Endodermal cell (in vitro differentiated cells): ENCODE data around the gene ZBED3. TPM values are rescaled to one million over a fixed set of nuclear protein-coding genes. Genes with fewer than 3 reads are reported as not detected.
"Not testable (repeated sequence)": the region's sequence is repeated elsewhere in the genome, so short reads cannot be mapped to it uniquely, and the experiment has no call there.

Experiments used
- DNase-seq: peaks from one replicate; pipeline ENCODE4 v3.0.0-alpha.2; 2017
- H3K27ac ChIP-seq: 2 replicates; pipeline ENCODE4 v1.5.1; 2013; ENCODE audit warnings: mild to moderate bottlenecking, low read depth, low read length, moderate library complexity
- H3K27me3 ChIP-seq: 2 replicates; pipeline ENCODE4 v1.6.1; 2013; ENCODE audit warnings: mild to moderate bottlenecking, low read length, moderate library complexity; ENCODE audit not compliant: insufficient read depth, control insufficient read depth, poor library complexity, severe bottlenecking
- H3K36me3 ChIP-seq: 2 replicates; pipeline ENCODE4 v1.7.0; 2013; ENCODE audit warnings: mild to moderate bottlenecking, low read length, moderate library complexity; ENCODE audit not compliant: control insufficient read depth, insufficient read depth
- H3K4me1 ChIP-seq: one replicate; pipeline ENCODE4 v1.7.0; 2013; ENCODE audit warnings: low read length; ENCODE audit not compliant: control insufficient read depth, insufficient read depth
- H3K4me3 ChIP-seq: 2 replicates; pipeline ENCODE4 v1.5.1; 2013; ENCODE audit warnings: mild to moderate bottlenecking, low read length, moderate library complexity
- H3K9ac ChIP-seq: 2 replicates; pipeline ENCODE4 v1.6.1; 2013; ENCODE audit warnings: mild to moderate bottlenecking, low read length, moderate library complexity; ENCODE audit not compliant: poor library complexity, severe bottlenecking; ENCODE audit errors: extremely low read depth
- H3K9me3 ChIP-seq: 2 replicates; pipeline ENCODE4 v1.6.1; 2013; ENCODE audit warnings: mild to moderate bottlenecking, low read length, moderate library complexity; ENCODE audit not compliant: control insufficient read depth
- H3K27ac Mint-ChIP-seq: 2 replicates; pipeline ENCODE4 v1.8.0; 2020; ENCODE audit warnings: mixed read lengths
- H3K27me3 Mint-ChIP-seq: 2 replicates; pipeline ENCODE4 v1.8.0; 2021; ENCODE audit warnings: mild to moderate bottlenecking, mixed read lengths; ENCODE audit not compliant: insufficient read depth
- H3K36me3 Mint-ChIP-seq: 2 replicates; pipeline ENCODE4 v1.8.0; 2020; ENCODE audit warnings: low read depth, mixed read lengths
- H3K4me1 Mint-ChIP-seq: 2 replicates; pipeline ENCODE4 v1.8.0; 2020; ENCODE audit warnings: mixed read lengths
- H3K4me3 Mint-ChIP-seq: 2 replicates; pipeline ENCODE4 v1.8.0; 2020; ENCODE audit warnings: mild to moderate bottlenecking, moderate library complexity, mixed read lengths
- H3K9me3 Mint-ChIP-seq: 2 replicates; pipeline ENCODE4 v1.8.0; 2020; ENCODE audit warnings: mild to moderate bottlenecking, mixed read lengths
- CTCF ChIP-seq: fragments of 200-600 bp; sonication (generic); conservative IDR thresholded peaks from 2 replicates; pipeline ENCODE4 v1.5.0; 2021; ENCODE audit warnings: antibody characterized with exemption, mild to moderate bottlenecking
- WGBS, 2 experiments: methylation state at CpG; one replicate each; pipeline versions ENCODE4 v1.1.5 to v1.1.7; 2013; ENCODE audit warnings: missing lambda C conversion rate in 2 of 2, mixed read lengths in 1 of 2; ENCODE audit not compliant: insufficient coverage in 1 of 2, insufficient read length in 1 of 2; 5-methylcytosine and 5-hydroxymethylcytosine counted together
- total RNA-seq, 2 donors: library from RNA; stranded (reverse); fragmentation: NEBNext Ultra II Directional in 1 of 2; extraction: Animal tissue kit (Norgen Biotek cat#: 25700) in 1 of 2; gene quantifications; 2 replicates in 1 of 2; 3 replicates in 1 of 2; pipeline ENCODE4 v1.2.1, GENCODE V29; 2021

ZBED3 gene
- total RNA-seq, 2 donors from 2014 or later = 5.3 to 5.6 TPM

GRCh38 chr5:77120706-77121105, 33.6 kb upstream of the ZBED3 start:
- Mint-ChIP-seq H3K4me1 (no peaks in the 10 kb centered on the region), H3K27me3 (no peaks in the 10 kb centered on the region), H3K9me3 (no peaks in the 10 kb centered on the region), H3K4me3 (no peak overlapping the region), H3K36me3 (peaks cover 11% of the 10 kb centered on the region), H3K27ac (no peak overlapping the region)
- no peak overlapping the region for H3K9ac ChIP-seq
- H3K36me3 ChIP-seq = no peaks in the 10 kb centered on the region
- 88 to 89% methylated on average over 2 of the region's 2 CpGs for WGBS, 2 experiments
- no peak for TF ChIP-seq CTCF
- H3K27ac ChIP-seq = no peak overlapping the region
- H3K9me3 ChIP-seq = no peaks in the 10 kb centered on the region
- no peak for DNase-seq
- H3K4me1 ChIP-seq = no peaks in the 10 kb centered on the region
- no peaks in the 10 kb centered on the region for H3K27me3 ChIP-seq
- no peak overlapping the region for H3K4me3 ChIP-seq

- peaks cover 11% of the 10 kb centered on the region for H3K36me3 Mint-ChIP-seq
These were observed 33.0 kb upstream of the ZBED3 start for GRCh38 chr5:77120086-77120485.

GRCh38 chr5:77117161-77117560, 30.1 kb upstream of the ZBED3 start:
- DNase-seq = no peak
- Histone ChIP-seq H3K27me3 (no peaks in the 10 kb centered on the region), H3K27ac (no peak overlapping the region), H3K36me3 (no peaks in the 10 kb centered on the region), H3K9ac (no peak overlapping the region), H3K4me3 (no peak overlapping the region), H3K4me1 (no peaks in the 10 kb centered on the region), H3K9me3 (no peaks in the 10 kb centered on the region)
- Mint-ChIP-seq H3K4me3 (no peak overlapping the region), H3K27me3 (no peaks in the 10 kb centered on the region), H3K4me1 (no peaks in the 10 kb centered on the region), H3K9me3 (peaks cover 15% of the 10 kb centered on the region), H3K27ac (no peak overlapping the region), H3K36me3 (peaks cover 17% of the 10 kb centered on the region)
- no peak for TF ChIP-seq CTCF
- WGBS, 2 experiments = 92 to 96% methylated on average over 2 of the region's 2 CpGs

More at GRCh38 chr5:77120086-77120485, 33.0 kb upstream of the ZBED3 start:
- Histone ChIP-seq H3K27me3 (no peaks in the 10 kb centered on the region), H3K4me1 (no peaks in the 10 kb centered on the region), H3K9ac (no peak overlapping the region), H3K9me3 (no peaks in the 10 kb centered on the region), H3K36me3 (no peaks in the 10 kb centered on the region), H3K4me3 (no peak overlapping the region), H3K27ac (no peak overlapping the region)
- DNase-seq = no peak
- Mint-ChIP-seq H3K27me3 (no peaks in the 10 kb centered on the region), H3K4me1 (no peaks in the 10 kb centered on the region), H3K27ac (no peak overlapping the region), H3K9me3 (no peaks in the 10 kb centered on the region), H3K4me3 (no peak overlapping the region)
- 97 to 100% methylated on average over 1 to 2 of the region's 2 CpGs for WGBS, 2 experiments
- TF ChIP-seq CTCF = no peak

GRCh38 chr5:77107035-77107434, 19.9 kb upstream of the ZBED3 start:
- not testable (repeated sequence) for H3K36me3 ChIP-seq, H3K27me3 ChIP-seq, H3K4me3 Mint-ChIP-seq, H3K9ac ChIP-seq, H3K9me3 ChIP-seq, H3K4me1 ChIP-seq, H3K27ac Mint-ChIP-seq, H3K4me3 ChIP-seq, H3K27me3 Mint-ChIP-seq, H3K27ac ChIP-seq, H3K4me1 Mint-ChIP-seq, DNase-seq, H3K9me3 Mint-ChIP-seq
- 100% methylated on average over 1 of the region's 4 CpGs; no CpG with 5 or more reads in 1 of the 2 experiments for WGBS, 2 experiments
- H3K36me3 Mint-ChIP-seq = peaks cover 17% of the 10 kb centered on the region
